NCI-H774 (cell line): ENCODE results near the gene TMEM59.
"Not testable (repeated sequence)": the region's sequence is repeated elsewhere in the genome, so short reads cannot be mapped to it uniquely, and the experiment has no call there.

Experiments used
- DNase-seq: peaks from one replicate; lab custom pipeline; 2025; lab: John Stamatoyannopoulos, UW

Gene TMEM59

GRCh38 chr1:54052934-54053744, at the start of gene TMEM59, which contains the start of gene TCEANC2:
TMEM59 (minus strand) TSS chr1:54053204; CDS start chr1:54053188, 16 bp downstream.
TCEANC2 (plus strand) TSS chr1:54053608; CDS start chr1:54054423, 815 bp downstream.
- DNase-seq, result peak; percentile 99

GRCh38 chr1:54100500-54100899, 47.5 kb upstream of the TMEM59 start:
- no peak for DNase-seq

- no peak for DNase-seq
Measured at GRCh38 chr1:54099061-54099610, 46.1 kb upstream of the TMEM59 start.

- no peak for DNase-seq
Measured at GRCh38 chr1:54096877-54097240, 43.9 kb upstream of the TMEM59 start.

- DNase-seq, result no peak
Measured at GRCh38 chr1:54096227-54096876, 43.3 kb upstream of the TMEM59 start.

- no peak for DNase-seq
Measured at GRCh38 chr1:54095546-54096226, 42.7 kb upstream of the TMEM59 start.

- not testable (repeated sequence) for DNase-seq
Measured at GRCh38 chr1:54094730-54095105, 41.7 kb upstream of the TMEM59 start.

- DNase-seq, result no peak
Measured at GRCh38 chr1:54094001-54094729, 41.2 kb upstream of the TMEM59 start.

GRCh38 chr1:54091666-54092065, 38.7 kb upstream of the TMEM59 start:
- no peak for DNase-seq

GRCh38 chr1:54088385-54088784, 35.4 kb upstream of the TMEM59 start:
- no peak for DNase-seq

GRCh38 chr1:54086754-54087153, 33.8 kb upstream of the TMEM59 start:
- no peak for DNase-seq

GRCh38 chr1:54084794-54085193, 31.8 kb upstream of the TMEM59 start:
- DNase-seq, result no peak

- peak; percentile 72 for DNase-seq
Measured at GRCh38 chr1:54081306-54082270, 28.6 kb upstream of the TMEM59 start.

- DNase-seq, result no peak
Measured at GRCh38 chr1:54080598-54081049, 27.6 kb upstream of the TMEM59 start.

- no peak for DNase-seq
Measured at GRCh38 chr1:54077359-54077758, 24.4 kb upstream of the TMEM59 start.

GRCh38 chr1:54070171-54070837, 17.3 kb upstream of the TMEM59 start:
- DNase-seq, result peak; percentile 16

- no peak for DNase-seq
Measured at GRCh38 chr1:54069791-54070170, 16.8 kb upstream of the TMEM59 start.

GRCh38 chr1:54064299-54064698, 11.3 kb upstream of the TMEM59 start:
- DNase-seq, result no peak

GRCh38 chr1:54054438-54054749, 1.4 kb upstream of the TMEM59 start:
- DNase-seq, result no peak

GRCh38 chr1:54053745-54054437, 887 bp upstream of the TMEM59 start:
- no peak for DNase-seq
